WERI-Rb-1 (cell line): ENCODE data around the gene TEAD1.
A peak's percentile ranks its signal among the peaks of the same experiment; 100 is the strongest.

Source experiments
- DNase-seq: peaks from one replicate; pipeline ENCODE4 v3.0.0-alpha.2; 2020
- H3K27ac ChIP-seq: fragments of 250-450 bp; sonication (Bioruptor Pico); 2 replicates; pipeline ENCODE4 v1.5.1; 2020; ENCODE audit warnings: mild to moderate bottlenecking, moderate library complexity
- H3K27me3 ChIP-seq: fragments of 250-450 bp; sonication (Bioruptor Pico); 2 replicates; pipeline ENCODE4 v1.5.1; 2021; ENCODE audit warnings: mild to moderate bottlenecking, low read depth, moderate library complexity; ENCODE audit not compliant: insufficient read depth, severe bottlenecking
- H3K36me3 ChIP-seq: fragments of 250-450 bp; sonication (Bioruptor Pico); 2 replicates; pipeline ENCODE4 v1.5.1; 2020; ENCODE audit warnings: mild to moderate bottlenecking, moderate library complexity
- H3K4me3 ChIP-seq: 2 replicates; pipeline ENCODE4 v1.5.1; 2011; ENCODE audit warnings: low read depth, mild to moderate bottlenecking, control low read depth, low read length
- H3K9me3 ChIP-seq: fragments of 250-450 bp; sonication (Bioruptor Pico); 2 replicates; pipeline ENCODE4 v1.5.1; 2021; ENCODE audit warnings: mild to moderate bottlenecking, moderate library complexity; ENCODE audit not compliant: severe bottlenecking
- CTCF ChIP-seq: IDR thresholded peaks from 2 replicates; pipeline ENCODE4 v1.5.1; 2011; ENCODE audit warnings: low read depth, mild to moderate bottlenecking, control low read depth, inconsistent platforms, low read length

The TEAD1 gene

GRCh38 chr11:12744826-12745502 lies 70.7 kb downstream of the TEAD1 start:
- Histone ChIP-seq H3K27ac (peak overlapping the region; percentile 40), H3K9me3 (no peaks in the 10 kb centered on the region), H3K4me3 (no peak overlapping the region), H3K36me3 (no peaks in the 10 kb centered on the region), H3K27me3 (no peaks in the 10 kb centered on the region)
- TF ChIP-seq CTCF = no peak
- DNase-seq = peak; percentile 40

- Histone ChIP-seq H3K27ac (no peak overlapping the region), H3K9me3 (no peaks in the 10 kb centered on the region), H3K36me3 (no peaks in the 10 kb centered on the region), H3K27me3 (no peaks in the 10 kb centered on the region), H3K4me3 (no peak overlapping the region)
- no peak for DNase-seq
- TF ChIP-seq CTCF = no peak
These were observed 71.6 kb downstream of the TEAD1 start for GRCh38 chr11:12745787-12746186.

GRCh38 chr11:12746593-12747097 lies 72.4 kb downstream of the TEAD1 start:
- Histone ChIP-seq H3K9me3 (no peaks in the 10 kb centered on the region), H3K4me3 (no peak overlapping the region), H3K27ac (no peak overlapping the region), H3K36me3 (no peaks in the 10 kb centered on the region), H3K27me3 (no peaks in the 10 kb centered on the region)
- DNase-seq = no peak
- no peak for TF ChIP-seq CTCF

GRCh38 chr11:12748561-12748960 lies 74.3 kb downstream of the TEAD1 start:
- no peaks in the 10 kb centered on the region for H3K9me3 ChIP-seq
- no peak overlapping the region for H3K4me3 ChIP-seq
- no peak overlapping the region for H3K27ac ChIP-seq
- no peak for TF ChIP-seq CTCF
- no peak for DNase-seq
- H3K27me3 ChIP-seq = no peaks in the 10 kb centered on the region
- no peaks in the 10 kb centered on the region for H3K36me3 ChIP-seq

GRCh38 chr11:12749442-12749841 lies 75.2 kb downstream of the TEAD1 start:
- no peaks in the 10 kb centered on the region for H3K9me3 ChIP-seq
- H3K27ac ChIP-seq = no peak overlapping the region
- no peaks in the 10 kb centered on the region for H3K36me3 ChIP-seq
- no peak for TF ChIP-seq CTCF
- H3K27me3 ChIP-seq = no peaks in the 10 kb centered on the region
- no peak overlapping the region for H3K4me3 ChIP-seq
- DNase-seq = no peak

- Histone ChIP-seq H3K27me3 (no peaks in the 10 kb centered on the region), H3K4me3 (no peak overlapping the region), H3K36me3 (no peaks in the 10 kb centered on the region), H3K27ac (no peak overlapping the region), H3K9me3 (no peaks in the 10 kb centered on the region)
- DNase-seq = no peak
- TF ChIP-seq CTCF = no peak
These were observed 76.0 kb downstream of the TEAD1 start for GRCh38 chr11:12750181-12750580.
